PC-3 (cell line): ENCODE data around the gene USP40. TPM values are rescaled to one million over a fixed set of nuclear protein-coding genes. Genes with fewer than 3 reads are reported as not detected.

Source experiments
- ATAC-seq: fragments of 200-7000 bp; cut with Tn5 transposase; 2 replicates; pipeline ENCODE4 v1.9.1; 2020; ENCODE audit warnings: mild to moderate bottlenecking, moderate library complexity
- BruUV-seq: library from RNA; stranded (reverse); fragments of 400-500 nt; replicated peaks from 2 replicates; lab custom pipeline; 2021; lab: Mats Ljungman, UMichigan
- CTCF ChIA-PET: fragments of 300-600 bp; sonication (Branson Sonifier 250); formaldehyde crosslinking; loops from one replicate; lab custom pipeline; 2022; ENCODE audit warnings: antibody characterized with exemption; lab: Charles Lee
- POLR2A ChIA-PET: fragments of 300-600 bp; sonication (Branson Sonifier 250); formaldehyde crosslinking; loops from one replicate; lab custom pipeline; 2022; ENCODE audit warnings: antibody characterized with exemption; ENCODE audit not compliant: unreplicated experiment; lab: Charles Lee
- DNase-seq: peaks from one replicate; pipeline ENCODE4 v3.0.0-alpha.2; 2015
- H2AFZ ChIP-seq: fragments of 300-600 bp; sonication (generic); 2 replicates; pipeline ENCODE4 v1.6.0; 2016; ENCODE audit warnings: antibody characterized with exemption, low read length
- H3F3A ChIP-seq: fragments of 300-600 bp; sonication (generic); one replicate; pipeline ENCODE4 v1.6.0; 2017; ENCODE audit warnings: antibody characterized with exemption, low read length, control low read depth, mild to moderate bottlenecking; ENCODE audit not compliant: unreplicated experiment
- H3K27ac ChIP-seq: fragments of 300-600 bp; sonication (generic); 2 replicates; pipeline ENCODE4 v1.5.1; 2016; ENCODE audit warnings: mild to moderate bottlenecking, low read length
- H3K27me3 ChIP-seq: fragments of 300-600 bp; sonication (generic); 2 replicates; pipeline ENCODE4 v1.6.1; 2016; ENCODE audit warnings: low read length, mixed read lengths
- H3K36me3 ChIP-seq: fragments of 300-600 bp; sonication (generic); 2 replicates; pipeline ENCODE4 v1.6.1; 2016; ENCODE audit warnings: low read depth, mixed run types, low read length, mixed read lengths
- H3K4me1 ChIP-seq: fragments of 300-600 bp; sonication (generic); 2 replicates; pipeline ENCODE4 v1.5.1; 2016; ENCODE audit warnings: low read length; ENCODE audit not compliant: insufficient read depth
- H3K4me2 ChIP-seq: fragments of 300-600 bp; sonication (generic); 2 replicates; pipeline ENCODE4 v1.6.0; 2016; ENCODE audit warnings: low read length
- H3K4me3 ChIP-seq: fragments of 300-600 bp; sonication (generic); 2 replicates; pipeline ENCODE4 v1.5.1; 2016; ENCODE audit warnings: mild to moderate bottlenecking, low read length, mixed read lengths
- H3K79me2 ChIP-seq: fragments of 300-600 bp; sonication (generic); 2 replicates; pipeline ENCODE4 v1.6.1; 2017; ENCODE audit warnings: low read length, mixed read lengths
- H3K9ac ChIP-seq: fragments of 300-600 bp; sonication (generic); 2 replicates; pipeline ENCODE4 v1.6.0; 2016; ENCODE audit warnings: mild to moderate bottlenecking, low read length
- H3K9me2 ChIP-seq: fragments of 300-600 bp; sonication (generic); replicated peaks from 2 replicates; pipeline ENCODE4 v1.6.1; 2016; ENCODE audit warnings: mixed run types, low read length, mixed read lengths
- H3K9me3 ChIP-seq: fragments of 300-600 bp; sonication (generic); 2 replicates; pipeline ENCODE4 v1.6.1; 2016; ENCODE audit warnings: low read length, mixed read lengths
- H4K20me1 ChIP-seq: fragments of 300-600 bp; sonication (generic); 2 replicates; pipeline ENCODE4 v1.6.1; 2016; ENCODE audit warnings: low read length, mixed read lengths
- EZH2 ChIP-seq: fragments of 300-600 bp; sonication (generic); IDR thresholded peaks from one replicate; pipeline ENCODE4 v1.6.1; 2017; ENCODE audit warnings: antibody characterized with exemption, mild to moderate bottlenecking, low read length; ENCODE audit not compliant: unreplicated experiment
- EZH2phosphoT487 ChIP-seq: fragments of 300-600 bp; sonication (generic); IDR thresholded peaks from 2 replicates; pipeline ENCODE4 v1.6.1; 2018; ENCODE audit warnings: mild to moderate bottlenecking, antibody characterized with exemption, low read length, borderline replicate concordance
- intact Hi-C: fragments of 100-400 bp; cut with micrococcal nuclease; formaldehyde crosslinking; loops from 2 replicates; pipeline ENCODE4 v1.9.0; 2023
- total RNA-seq: library from RNA; depleted of rRNA; stranded (reverse); fragments of >200 nt; gene quantifications from 2 replicates; pipeline ENCODE4 v1.2.3, GENCODE V29; 2014
- TF ChIP-seq, protein P1 (sequence below): fragments of 300-600 bp; sonication (generic); conservative IDR thresholded peaks from 2 replicates; pipeline ENCODE4 v1.5.1; 2017; ENCODE audit warnings: antibody characterized with exemption, low read depth, mild to moderate bottlenecking, low read length

The USP40 gene
- total RNA-seq, 1 experiment from 2014 or later: 32.1 TPM

DNA sequence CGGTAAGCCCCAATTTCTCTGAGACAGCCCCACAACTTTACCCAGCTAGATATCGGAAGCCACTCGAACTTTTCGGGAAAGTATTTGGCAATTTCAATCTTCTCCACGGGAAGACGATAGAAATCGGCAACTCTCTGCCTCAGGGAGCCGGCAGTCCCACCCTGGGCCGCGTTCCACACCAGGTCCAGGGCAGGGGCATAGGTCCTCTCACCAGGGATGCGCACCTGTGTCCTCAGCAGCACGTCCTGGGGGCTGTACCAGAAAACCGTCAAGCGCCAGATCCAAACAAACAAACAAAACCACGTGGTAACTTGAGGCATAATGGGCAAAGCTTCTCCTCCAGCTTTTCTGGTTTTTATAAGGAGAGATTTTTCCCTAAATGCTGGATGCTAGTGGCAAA, 80.9 kb downstream of the USP40 start:
- CTCF ChIA-PET: no interaction called here
- Histone ChIP-seq H3K4me2 (no peak overlapping the region), H4K20me1 (no peaks in the 10 kb centered on the region), H3K27ac (peak overlapping the region; percentile 100), H3K9ac (peak overlapping the region; percentile 84; the same call in 1 of the 2 replicates), H3F3A (peaks cover 18% of the 10 kb centered on the region), H3K27me3 (no peaks in the 10 kb centered on the region), H3K36me3 (peaks cover 26% of the 10 kb centered on the region), H3K4me1 (peaks cover 57% of the 10 kb centered on the region), H2AFZ (no peak overlapping the region), H3K9me2 (no peaks in the 10 kb centered on the region), H3K79me2 (no peaks in the 10 kb centered on the region), H3K4me3 (no peak overlapping the region), H3K9me3 (no peaks in the 10 kb centered on the region)
- POLR2A ChIA-PET: no interaction called here
- TF ChIP-seq EZH2: no peak
- TF ChIP-seq, protein P1, sequence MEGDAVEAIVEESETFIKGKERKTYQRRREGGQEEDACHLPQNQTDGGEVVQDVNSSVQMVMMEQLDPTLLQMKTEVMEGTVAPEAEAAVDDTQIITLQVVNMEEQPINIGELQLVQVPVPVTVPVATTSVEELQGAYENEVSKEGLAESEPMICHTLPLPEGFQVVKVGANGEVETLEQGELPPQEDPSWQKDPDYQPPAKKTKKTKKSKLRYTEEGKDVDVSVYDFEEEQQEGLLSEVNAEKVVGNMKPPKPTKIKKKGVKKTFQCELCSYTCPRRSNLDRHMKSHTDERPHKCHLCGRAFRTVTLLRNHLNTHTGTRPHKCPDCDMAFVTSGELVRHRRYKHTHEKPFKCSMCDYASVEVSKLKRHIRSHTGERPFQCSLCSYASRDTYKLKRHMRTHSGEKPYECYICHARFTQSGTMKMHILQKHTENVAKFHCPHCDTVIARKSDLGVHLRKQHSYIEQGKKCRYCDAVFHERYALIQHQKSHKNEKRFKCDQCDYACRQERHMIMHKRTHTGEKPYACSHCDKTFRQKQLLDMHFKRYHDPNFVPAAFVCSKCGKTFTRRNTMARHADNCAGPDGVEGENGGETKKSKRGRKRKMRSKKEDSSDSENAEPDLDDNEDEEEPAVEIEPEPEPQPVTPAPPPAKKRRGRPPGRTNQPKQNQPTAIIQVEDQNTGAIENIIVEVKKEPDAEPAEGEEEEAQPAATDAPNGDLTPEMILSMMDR: no peak
- TF ChIP-seq EZH2phosphoT487: no peak
- ATAC-seq (no peak), DNase-seq (no peak)
- BruUV-seq: no TSS peak
- intact Hi-C loops: loop anchor here (2.0 to 10.0 kb wide), 3 partner anchors 15 to 439 kb away; no protein-coding TSS in a partner anchor

DNA sequence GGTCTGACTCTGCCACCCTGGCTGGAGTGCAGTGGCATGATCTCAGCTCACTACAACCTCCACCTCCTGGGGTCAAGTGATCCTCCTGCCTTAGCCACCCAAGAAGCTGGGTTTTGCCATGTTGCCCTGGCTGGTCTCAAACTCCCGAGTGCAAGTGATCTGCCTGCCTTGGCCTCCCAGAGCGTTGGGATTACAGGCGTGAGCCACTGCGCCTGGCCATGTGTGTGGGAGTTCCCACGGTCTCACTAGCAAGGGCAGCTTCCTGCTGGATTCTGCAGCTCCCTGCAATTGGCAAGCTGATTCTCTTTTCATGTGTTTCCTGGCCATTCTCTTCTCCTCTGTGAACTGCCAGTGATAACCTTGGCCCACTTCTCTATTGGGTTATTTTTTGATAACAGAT, 84.0 kb downstream of the USP40 start:
- Histone ChIP-seq H4K20me1 (no peaks in the 10 kb centered on the region), H2AFZ (no peak overlapping the region), H3K27me3 (no peaks in the 10 kb centered on the region), H3K9me3 (no peaks in the 10 kb centered on the region), H3K4me1 (peaks cover 62% of the 10 kb centered on the region), H3K27ac (peak overlapping the region; percentile 77), H3K9ac (no peak overlapping the region), H3F3A (peaks cover 11% of the 10 kb centered on the region), H3K4me2 (no peak overlapping the region), H3K4me3 (no peak overlapping the region), H3K36me3 (peaks cover 23% of the 10 kb centered on the region), H3K79me2 (no peaks in the 10 kb centered on the region), H3K9me2 (no peaks in the 10 kb centered on the region)
- ChIA-PET POLR2A (no interaction called here), CTCF (interaction anchor here (0.6 kb wide), 1 partner anchor 128 kb away, joined by 5 read pairs; no protein-coding TSS in a partner anchor)
- no peak for TF ChIP-seq EZH2phosphoT487
- BruUV-seq: no TSS peak
- intact Hi-C loops: loop anchor here (5.0 to 10.0 kb wide), 2 partner anchors 370 to 442 kb away; partner anchors contain the start of gene HJURP
- ATAC-seq (no peak), DNase-seq (no peak)

- Histone ChIP-seq H4K20me1 (no peaks in the 10 kb centered on the region), H2AFZ (peak overlapping the region; percentile 60; the same call in 1 of the 2 replicates), H3K79me2 (no peaks in the 10 kb centered on the region), H3K4me3 (peak overlapping the region; percentile 23; the same call in 1 of the 2 replicates), H3K9me3 (no peaks in the 10 kb centered on the region), H3K9ac (peak overlapping the region; percentile 54), H3K27ac (peak overlapping the region; percentile 77), H3K4me1 (peaks cover 54% of the 10 kb centered on the region), H3K27me3 (no peaks in the 10 kb centered on the region), H3F3A (peaks cover 6% of the 10 kb centered on the region), H3K4me2 (peak overlapping the region; percentile 64), H3K36me3 (peaks cover 23% of the 10 kb centered on the region), H3K9me2 (no peaks in the 10 kb centered on the region)
- peak; percentile 38 for ATAC-seq
- ChIA-PET POLR2A (interaction anchor here (0.5 to 1.2 kb wide), 2 partner anchors 70 to 85 kb away, joined by 12 to 18 read pairs; partner anchors contain the start of gene USP40), CTCF (interaction anchor here (1.3 kb wide), 1 partner anchor 351 kb away, joined by 15 read pairs; no protein-coding TSS in a partner anchor)
- intact Hi-C loops: loop anchor here (1.0 to 10.0 kb wide), 6 partner anchors 33 to 443 kb away; partner anchors contain the start of genes HJURP and USP40
- TF ChIP-seq EZH2phosphoT487 (no peak), EZH2 (no peak)
- TF ChIP-seq, protein P1: no peak
- BruUV-seq: TSS peak; percentile 64
- peak; percentile 30 for DNase-seq
Measured at GRCh38 chr2:233481368-233482142, 85.0 kb downstream of the USP40 start.
